ENCODE data around the gene COL2A1.

The COL2A1 gene

GRCh38 chr12:48029491-48030172 lies 25.4 kb upstream of the COL2A1 start:
- H3K27me3 Mint-ChIP-seq (ENCODE audit: low read depth): peaks cover 4% of the 10 kb centered on the region
- H3K27ac Mint-ChIP-seq: peak overlapping the region in 2 of 3 experiments; percentile 37 to 73
- peaks cover 28% of the 10 kb centered on the region for H3K4me1 Mint-ChIP-seq
- no peak overlapping the region for H3K4me3 Mint-ChIP-seq
- H3K9me3 Mint-ChIP-seq: no peaks in the 10 kb centered on the region
- H3K36me3 Mint-ChIP-seq (ENCODE audit: low read depth): no peaks in the 10 kb centered on the region
- TF ChIP-seq, protein P1, sequence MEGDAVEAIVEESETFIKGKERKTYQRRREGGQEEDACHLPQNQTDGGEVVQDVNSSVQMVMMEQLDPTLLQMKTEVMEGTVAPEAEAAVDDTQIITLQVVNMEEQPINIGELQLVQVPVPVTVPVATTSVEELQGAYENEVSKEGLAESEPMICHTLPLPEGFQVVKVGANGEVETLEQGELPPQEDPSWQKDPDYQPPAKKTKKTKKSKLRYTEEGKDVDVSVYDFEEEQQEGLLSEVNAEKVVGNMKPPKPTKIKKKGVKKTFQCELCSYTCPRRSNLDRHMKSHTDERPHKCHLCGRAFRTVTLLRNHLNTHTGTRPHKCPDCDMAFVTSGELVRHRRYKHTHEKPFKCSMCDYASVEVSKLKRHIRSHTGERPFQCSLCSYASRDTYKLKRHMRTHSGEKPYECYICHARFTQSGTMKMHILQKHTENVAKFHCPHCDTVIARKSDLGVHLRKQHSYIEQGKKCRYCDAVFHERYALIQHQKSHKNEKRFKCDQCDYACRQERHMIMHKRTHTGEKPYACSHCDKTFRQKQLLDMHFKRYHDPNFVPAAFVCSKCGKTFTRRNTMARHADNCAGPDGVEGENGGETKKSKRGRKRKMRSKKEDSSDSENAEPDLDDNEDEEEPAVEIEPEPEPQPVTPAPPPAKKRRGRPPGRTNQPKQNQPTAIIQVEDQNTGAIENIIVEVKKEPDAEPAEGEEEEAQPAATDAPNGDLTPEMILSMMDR (IDR thresholded peaks at IDR 0.05; ENCODE audit: unreplicated experiment in 3 of 3): no peak

DNA sequence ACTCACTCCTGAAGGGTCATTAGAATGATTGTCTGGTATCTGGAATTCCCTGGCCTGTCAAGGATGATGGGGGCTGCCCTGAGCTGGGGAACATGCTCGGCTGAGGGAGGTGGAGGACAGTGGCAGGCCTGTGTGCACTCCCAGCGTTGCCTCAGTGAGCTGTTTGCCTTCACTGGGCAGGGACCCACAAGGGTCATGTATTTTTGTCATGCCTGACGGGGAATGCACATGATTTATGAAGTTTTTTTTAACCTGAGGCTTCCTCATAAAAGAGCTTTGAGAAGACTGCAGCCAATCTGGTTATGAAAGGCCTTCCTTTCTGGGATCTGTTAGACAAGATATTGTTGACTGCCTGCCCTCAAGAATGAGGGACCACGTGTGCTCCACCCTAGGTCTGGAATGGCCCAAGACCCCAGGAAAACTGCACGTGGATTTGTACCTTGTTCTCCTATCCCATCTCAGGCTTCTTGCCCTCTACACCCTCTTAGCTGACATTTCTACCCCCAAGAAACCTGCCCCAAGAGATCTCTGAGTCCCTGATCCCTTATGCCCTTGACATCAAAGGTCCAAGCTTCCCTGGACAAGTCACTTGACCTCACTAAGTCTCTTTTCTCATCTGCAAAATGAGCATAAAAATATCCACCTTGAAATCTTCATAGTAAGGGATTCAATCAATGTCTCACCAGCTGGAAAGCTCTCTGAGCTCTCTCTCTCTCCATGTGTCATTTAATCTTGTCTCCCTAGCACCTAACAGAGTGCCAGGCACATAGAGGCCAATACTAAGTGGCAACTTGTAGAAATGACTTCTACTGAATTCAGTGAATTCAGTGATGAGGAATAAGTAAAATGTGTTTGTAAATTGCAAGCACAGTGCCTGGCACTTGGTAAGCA lies 24.5 kb upstream of the COL2A1 start:
- Mint-ChIP-seq H3K36me3 (ENCODE audit: low read depth) (no peaks in the 10 kb centered on the region), H3K27me3 (ENCODE audit: low read depth) (peaks cover 4% of the 10 kb centered on the region), H3K9me3 (no peaks in the 10 kb centered on the region), H3K4me1 (peaks cover 28% of the 10 kb centered on the region), H3K27ac (peak overlapping the region; percentile 5 to 89 (median 84)), H3K4me3 (no peak overlapping the region)
- TF ChIP-seq, protein P1 (IDR thresholded peaks at IDR 0.05; ENCODE audit: unreplicated experiment in 3 of 3): no peak

- peaks cover 14% of the 10 kb centered on the region for H3K27me3 Mint-ChIP-seq (ENCODE audit: low read depth)
- peak overlapping the region in 2 of 3 experiments; percentile 64 to 89 for H3K27ac Mint-ChIP-seq
- no peaks in the 10 kb centered on the region for H3K36me3 Mint-ChIP-seq (ENCODE audit: low read depth)
- no peaks in the 10 kb centered on the region for H3K9me3 Mint-ChIP-seq
- no peak overlapping the region for H3K4me3 Mint-ChIP-seq
- TF ChIP-seq, protein P1 (IDR thresholded peaks at IDR 0.05; ENCODE audit: unreplicated experiment in 3 of 3): no peak
- peaks cover 36% of the 10 kb centered on the region for H3K4me1 Mint-ChIP-seq
Observed at GRCh38 chr12:48027183-48028002, 23.1 kb upstream of the COL2A1 start.

DNA sequence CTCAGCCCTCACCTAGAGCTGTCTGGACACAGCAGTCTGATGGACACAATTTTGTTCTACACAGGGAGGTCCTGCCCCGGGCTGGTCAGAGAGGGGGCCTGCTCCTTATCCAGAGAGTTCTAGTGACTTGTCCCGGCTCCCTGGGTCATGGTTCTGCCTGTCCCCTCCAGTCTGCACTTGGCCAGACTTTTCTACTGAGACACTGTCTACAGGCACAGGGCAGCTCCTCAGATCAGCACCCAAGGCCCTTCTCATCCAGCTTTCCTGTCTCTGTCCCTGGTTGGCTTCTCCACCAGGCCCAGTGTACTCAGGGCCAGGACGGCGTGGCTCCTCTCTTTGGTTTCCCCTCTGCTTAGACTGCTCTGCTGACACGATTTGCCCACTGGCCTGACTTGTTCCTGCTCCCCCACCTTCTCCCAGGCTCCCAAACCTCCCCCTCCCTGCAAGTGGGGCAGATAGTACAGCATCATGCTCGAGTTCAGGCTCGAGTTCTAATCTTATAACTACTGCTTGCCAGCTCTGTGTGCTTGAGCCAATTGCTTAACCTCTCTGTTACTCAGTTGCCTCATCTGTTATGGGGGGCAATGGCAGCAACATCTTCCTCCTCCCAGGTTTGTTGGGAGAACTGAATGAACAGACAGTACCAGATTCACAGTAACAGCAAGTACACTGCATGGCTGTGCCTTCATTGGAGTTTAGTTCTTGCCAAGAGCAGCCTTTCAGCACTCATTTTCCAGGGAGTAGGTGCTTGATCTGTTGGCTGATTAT lies 22.0 kb upstream of the COL2A1 start:
- TF ChIP-seq, protein P1 (IDR thresholded peaks at IDR 0.05; ENCODE audit: unreplicated experiment in 3 of 3): no peak
- H3K9me3 Mint-ChIP-seq: no peaks in the 10 kb centered on the region
- peaks cover 26% of the 10 kb centered on the region for H3K27me3 Mint-ChIP-seq (ENCODE audit: low read depth)
- no peak overlapping the region for H3K4me3 Mint-ChIP-seq
- H3K36me3 Mint-ChIP-seq (ENCODE audit: low read depth): no peaks in the 10 kb centered on the region
- H3K27ac Mint-ChIP-seq: no peak overlapping the region
- peaks cover 45% of the 10 kb centered on the region for H3K4me1 Mint-ChIP-seq

- Mint-ChIP-seq H3K9me3 (no peaks in the 10 kb centered on the region), H3K27me3 (ENCODE audit: low read depth) (peaks cover 27% of the 10 kb centered on the region), H3K36me3 (ENCODE audit: low read depth) (no peaks in the 10 kb centered on the region), H3K27ac (peak overlapping the region in 1 of 3 experiments; percentile 33), H3K4me1 (peaks cover 45% of the 10 kb centered on the region), H3K4me3 (no peak overlapping the region)
- TF ChIP-seq, protein P1 (IDR thresholded peaks at IDR 0.05; ENCODE audit: unreplicated experiment in 3 of 3): no peak
Observed at GRCh38 chr12:48025281-48025680, 21.0 kb upstream of the COL2A1 start.

Measured in nephron (organoid).